Activated T-cell treated with anti-CD3 and anti-CD28 coated beads for 4 hours (primary cell): ENCODE results near the gene KIF3A.
A peak's percentile ranks its signal among the peaks of the same experiment; 100 is the strongest.

Experiments used
- DNase-seq: peaks from one replicate; pipeline ENCODE4 v3.0.0-alpha.2; 2020

Gene KIF3A

DNA sequence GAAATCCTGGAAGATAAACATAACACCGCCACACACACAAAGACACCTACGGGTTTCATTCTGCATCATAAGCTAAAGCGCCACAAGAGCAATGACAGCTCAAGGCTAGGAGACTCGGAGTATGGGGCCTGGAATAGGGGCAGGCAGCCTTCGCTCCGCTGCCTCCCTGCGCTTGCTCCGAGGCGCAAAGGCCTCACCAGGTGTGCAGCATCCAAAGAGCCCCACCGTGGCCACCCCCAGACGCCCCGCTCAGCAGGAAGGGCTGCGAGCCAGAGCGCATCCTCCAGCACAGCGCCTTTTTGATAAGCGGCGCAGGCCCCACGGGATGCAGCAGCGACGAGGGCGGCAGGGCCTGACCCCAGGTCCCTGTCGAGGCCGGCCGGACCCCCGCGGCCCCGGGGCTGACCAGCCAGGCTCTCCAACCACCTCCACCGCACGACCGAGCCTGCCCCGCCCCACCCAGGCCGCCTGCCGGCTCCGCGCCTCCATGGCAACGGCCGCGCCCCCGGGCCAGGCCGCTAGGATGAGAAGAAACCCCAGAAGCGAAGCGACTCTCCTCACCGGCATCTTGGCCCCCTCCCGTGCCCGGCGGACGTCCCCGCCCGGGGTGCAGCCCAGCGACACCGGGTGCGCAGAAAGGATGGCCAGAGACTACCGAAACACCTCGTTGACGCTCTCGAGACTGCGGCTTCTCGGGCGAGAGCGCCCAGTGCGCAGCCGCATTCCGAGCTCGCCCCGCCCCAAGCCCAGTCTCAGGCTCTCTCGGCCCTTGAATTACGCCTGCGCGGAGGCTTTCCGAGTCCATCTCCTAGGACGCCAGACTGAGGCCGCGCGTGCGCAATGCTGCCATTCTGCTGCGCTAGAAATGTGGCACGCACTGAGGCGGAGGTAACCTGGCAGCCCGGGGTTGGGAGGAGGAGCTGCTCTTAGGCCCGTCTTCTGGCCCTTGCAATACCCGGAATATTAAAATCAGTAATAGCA lies at the start of gene KIF3A:
TSS of gene KIF3A (minus strand) at position 694 of the 981 bp plus-strand sequence. CDS start at position 567, 127 bp downstream.
- DNase-seq: peak; percentile 97

DNA sequence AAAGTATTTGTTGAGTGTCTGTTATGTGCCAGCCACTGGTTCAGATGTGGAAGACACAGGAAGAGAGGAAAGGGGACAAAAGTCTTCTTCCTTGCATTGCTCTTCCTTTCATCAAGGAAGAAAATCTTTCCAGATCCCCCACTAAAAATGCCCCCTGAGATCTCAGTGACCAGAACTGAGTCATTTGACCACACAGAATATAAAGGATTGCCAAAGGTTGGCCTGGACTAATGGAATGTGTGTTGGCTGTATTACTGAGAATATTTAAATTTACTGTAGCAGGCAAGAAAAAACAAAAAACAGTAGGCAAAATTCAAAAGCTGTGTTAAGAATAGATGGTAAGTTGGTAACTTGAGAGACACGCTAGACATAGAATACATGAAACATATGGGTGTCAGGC lies 49.7 kb upstream of the KIF3A start:
- no peak for DNase-seq

GRCh38 chr5:132785864-132786263 lies 48.5 kb upstream of the KIF3A start:
- DNase-seq: no peak

DNA sequence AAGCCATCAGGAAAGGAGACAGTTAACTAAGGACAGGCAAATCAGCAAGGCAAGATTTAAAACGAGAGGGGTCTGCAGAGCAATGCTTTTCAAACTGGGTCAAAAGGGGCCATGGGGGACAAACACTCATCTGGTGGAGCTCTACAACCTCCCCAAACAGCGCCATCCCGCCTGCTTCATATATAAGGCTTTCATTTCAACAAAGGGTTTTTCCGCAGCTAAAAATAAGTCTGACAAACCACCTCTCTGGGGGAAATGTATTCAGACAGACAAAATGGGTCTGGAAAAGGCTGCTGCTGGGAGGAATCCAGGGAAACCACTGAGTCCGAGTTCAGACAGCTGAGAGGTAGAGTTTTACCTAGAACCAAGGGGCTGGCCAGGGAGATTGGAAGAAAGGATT lies 48.0 kb upstream of the KIF3A start:
- DNase-seq: no peak

DNA sequence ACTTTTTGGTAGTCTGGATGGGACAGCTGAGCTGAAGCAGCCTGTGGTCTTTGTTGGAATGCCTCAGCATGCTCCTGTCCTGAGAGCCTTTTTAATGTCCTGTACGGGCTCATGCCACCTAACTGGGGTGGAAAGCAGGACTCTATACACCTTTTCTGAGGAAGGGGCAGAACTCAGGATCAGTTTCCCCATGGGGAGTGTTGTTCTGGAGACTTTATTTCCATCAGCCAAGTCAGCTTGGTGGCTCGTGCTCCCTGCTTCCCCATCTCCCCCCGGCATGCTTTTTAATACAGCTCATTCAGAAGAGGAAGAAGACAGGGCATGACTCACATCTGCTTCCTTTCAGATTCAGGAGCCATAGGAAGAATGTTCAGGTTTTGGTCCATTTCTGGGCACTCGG lies 44.8 kb upstream of the KIF3A start:
- no peak for DNase-seq

DNA sequence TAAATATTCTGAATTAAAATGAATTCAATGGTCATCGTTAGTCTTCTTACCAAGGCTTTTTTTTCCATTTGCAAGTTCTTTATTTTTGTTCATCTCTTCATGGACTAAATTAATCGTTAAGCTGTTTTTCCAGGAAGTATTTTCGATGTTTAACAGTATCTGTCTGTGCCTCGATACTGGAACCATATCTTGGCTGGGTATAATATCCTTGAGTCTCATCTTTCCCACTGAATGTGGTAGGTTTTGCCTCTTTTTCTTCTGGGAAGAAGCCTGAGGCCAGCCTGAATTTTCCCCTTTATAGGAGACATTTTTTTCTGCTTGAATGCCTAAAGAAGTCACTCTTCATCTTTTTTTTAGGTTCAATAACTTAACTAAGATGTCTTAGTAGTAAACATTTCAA lies 43.7 kb upstream of the KIF3A start:
- no peak for DNase-seq

- no peak for DNase-seq
Measured at GRCh38 chr5:132780577-132780976, 43.2 kb upstream of the KIF3A start.

DNA sequence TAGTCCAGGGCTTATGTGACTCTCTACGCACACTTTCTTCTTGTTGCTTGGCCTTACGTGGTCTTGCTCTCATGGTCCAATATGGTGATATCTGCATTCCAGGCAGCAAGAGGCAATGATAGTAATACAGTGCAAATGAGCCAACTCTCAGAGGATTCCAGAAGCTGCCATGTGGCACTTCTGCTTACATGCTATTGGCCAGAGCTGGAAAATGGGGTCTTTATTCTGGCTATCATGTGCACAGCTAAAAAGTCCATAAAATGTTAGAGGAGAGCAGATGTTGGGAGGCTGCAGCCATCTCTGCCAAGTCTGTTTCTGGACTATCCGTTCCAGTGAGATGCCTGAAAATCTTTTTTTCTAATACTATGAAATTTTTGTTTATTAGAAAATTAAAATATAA lies 42.6 kb upstream of the KIF3A start:
- no peak for DNase-seq

- DNase-seq: no peak
Measured at GRCh38 chr5:132778856-132779255, 41.5 kb upstream of the KIF3A start.

- no peak for DNase-seq
Measured at GRCh38 chr5:132778129-132778528, 40.8 kb upstream of the KIF3A start.

DNA sequence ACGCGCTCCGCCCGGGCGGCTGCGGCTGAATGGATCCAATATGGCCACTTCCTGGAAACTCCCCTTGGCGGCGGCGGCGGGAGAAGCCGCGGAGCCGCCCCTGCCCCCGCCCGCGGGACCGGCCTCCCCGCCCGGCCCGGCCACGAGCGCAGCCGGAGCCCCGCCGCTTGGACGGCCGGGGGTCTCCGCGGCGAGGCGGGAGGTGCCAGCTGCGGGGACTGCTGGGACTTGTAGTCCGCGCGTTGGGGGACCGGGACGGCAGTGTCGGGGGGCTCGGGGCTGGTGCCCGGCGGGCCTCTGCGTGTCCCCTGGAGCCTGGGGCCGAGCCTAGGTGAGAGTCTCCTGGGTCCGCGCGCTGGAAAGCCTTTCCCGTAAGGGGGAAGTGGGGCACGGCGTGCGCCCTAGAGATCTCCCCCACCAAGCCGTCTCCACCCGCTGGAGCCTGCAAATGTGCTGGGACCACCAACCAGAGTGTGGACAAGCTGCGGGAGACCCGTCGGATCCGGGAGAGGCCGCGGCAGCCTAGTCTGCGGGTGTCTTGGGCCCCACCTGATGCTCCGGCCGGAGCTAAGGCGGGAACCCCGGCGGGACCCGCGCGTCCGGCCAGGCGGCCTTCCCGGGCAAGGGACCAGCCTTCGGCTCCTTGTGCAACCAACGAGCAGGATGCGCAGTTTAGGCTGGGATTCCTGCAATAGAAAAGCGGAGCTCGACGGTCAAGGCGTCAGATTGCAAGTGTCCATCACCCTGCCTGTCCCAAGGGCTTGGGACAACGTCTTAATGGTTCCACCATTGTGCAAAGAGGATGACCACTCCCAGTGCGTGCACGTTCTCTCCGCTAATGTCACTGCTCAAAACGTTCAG lies 40.1 kb upstream of the KIF3A start, which contains the start of gene SEPTIN8:
TSS of gene SEPTIN8 (minus strand) at position 31 of the 861 bp plus-strand sequence. CDS start 102 bp downstream, outside the sequence.
- DNase-seq: no peak

DNA sequence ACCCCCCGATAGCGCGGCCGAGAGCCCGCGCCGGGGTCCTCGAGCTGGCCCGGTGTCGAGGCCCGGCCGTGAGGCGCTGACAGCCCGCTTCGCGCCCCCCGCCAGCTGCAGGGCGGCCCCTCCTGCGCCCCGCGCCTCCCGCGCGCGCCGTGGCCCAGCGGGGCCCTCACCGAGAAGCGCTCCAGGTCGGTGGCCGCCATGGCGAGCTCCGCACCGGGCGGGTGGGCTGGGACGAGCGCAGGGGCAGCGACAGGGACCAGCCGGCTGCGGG lies 39.5 kb upstream of the KIF3A start:
- no peak for DNase-seq

DNA sequence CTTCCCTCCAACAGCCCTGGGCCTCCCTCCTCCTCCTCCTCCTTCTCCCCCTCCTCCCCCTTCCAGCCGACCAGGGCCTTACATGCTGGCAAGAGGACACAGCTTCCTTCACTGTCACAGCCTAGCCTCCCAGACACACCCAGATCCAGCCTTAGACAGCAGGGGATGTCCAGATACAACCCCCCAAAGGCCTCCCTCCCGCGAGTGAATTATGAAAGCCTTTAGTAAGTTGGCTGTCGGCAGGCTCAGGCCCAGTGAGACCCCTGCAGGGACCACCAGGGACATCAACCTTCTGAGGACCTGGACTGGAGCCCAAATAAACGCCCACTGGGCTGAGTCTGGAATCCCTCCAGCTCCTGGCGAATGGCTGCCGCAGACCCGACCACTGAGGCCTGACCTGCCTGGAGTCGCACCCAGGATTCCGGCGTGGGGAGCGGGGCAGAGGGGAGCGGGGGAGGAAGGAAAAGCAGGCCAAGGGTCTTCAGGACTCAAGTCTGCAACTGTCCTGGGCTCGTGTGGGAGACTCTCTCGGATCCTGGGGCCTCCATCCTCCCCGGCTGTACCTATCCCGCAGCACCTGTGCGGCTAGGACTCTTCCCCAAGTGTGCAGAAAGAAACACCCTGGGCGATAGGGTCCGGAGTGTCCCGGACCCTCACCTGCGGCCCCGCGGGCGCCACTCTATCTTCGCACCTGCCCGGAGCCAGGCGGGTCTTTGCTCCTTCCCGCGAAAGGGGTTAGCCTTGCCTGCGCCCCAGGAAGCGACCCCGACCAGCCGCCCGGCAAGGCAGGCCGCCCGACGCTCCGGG lies 39.0 kb upstream of the KIF3A start:
- no peak for DNase-seq

DNA sequence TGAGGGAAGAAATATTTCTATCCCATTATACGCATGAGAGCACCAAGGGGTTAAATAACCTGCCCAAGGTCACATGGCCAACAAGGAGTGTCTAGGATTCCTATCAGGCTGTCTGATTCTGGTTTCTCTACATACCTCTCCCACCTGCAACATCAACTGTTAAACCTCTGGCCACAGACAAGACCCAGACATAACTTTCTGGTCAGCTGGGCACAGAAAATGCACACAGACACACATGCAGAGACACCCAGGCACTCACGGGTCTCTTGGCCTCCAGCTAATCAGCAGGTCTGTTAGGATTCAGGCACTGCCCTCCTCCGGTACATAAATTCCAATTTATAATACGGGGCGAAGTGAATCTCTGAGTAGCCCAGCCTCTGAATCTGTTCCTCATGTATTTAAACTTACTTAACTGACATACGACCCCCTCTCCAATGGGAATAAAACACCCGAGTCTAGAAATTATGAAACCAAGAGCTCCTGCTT lies 38.2 kb upstream of the KIF3A start:
- no peak for DNase-seq

DNA sequence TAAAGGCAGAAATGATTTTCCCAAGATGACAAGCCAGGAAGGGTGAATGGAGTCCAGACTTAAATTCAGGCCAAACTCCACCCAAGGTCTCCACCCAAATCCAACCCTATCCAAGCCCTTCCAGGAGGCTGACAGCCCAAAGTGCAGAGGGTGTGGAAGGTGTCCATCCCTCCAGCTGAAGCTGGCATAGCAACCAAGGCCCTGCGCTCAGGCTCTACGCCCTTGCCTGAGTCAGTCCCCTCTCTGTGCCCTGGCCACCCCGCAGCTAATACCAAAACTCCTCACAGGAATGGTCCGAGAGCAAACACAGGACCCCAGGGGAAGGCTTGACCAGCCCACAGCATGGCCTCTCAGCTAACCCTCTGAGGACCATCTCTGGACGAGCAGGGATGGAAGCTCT lies 37.5 kb upstream of the KIF3A start:
- no peak for DNase-seq

- DNase-seq: no peak
Measured at GRCh38 chr5:132774406-132774805, 37.1 kb upstream of the KIF3A start.

- no peak for DNase-seq
Measured at GRCh38 chr5:132773601-132774355, 36.4 kb upstream of the KIF3A start.

- no peak for DNase-seq
Measured at GRCh38 chr5:132773114-132773513, 35.8 kb upstream of the KIF3A start.

DNA sequence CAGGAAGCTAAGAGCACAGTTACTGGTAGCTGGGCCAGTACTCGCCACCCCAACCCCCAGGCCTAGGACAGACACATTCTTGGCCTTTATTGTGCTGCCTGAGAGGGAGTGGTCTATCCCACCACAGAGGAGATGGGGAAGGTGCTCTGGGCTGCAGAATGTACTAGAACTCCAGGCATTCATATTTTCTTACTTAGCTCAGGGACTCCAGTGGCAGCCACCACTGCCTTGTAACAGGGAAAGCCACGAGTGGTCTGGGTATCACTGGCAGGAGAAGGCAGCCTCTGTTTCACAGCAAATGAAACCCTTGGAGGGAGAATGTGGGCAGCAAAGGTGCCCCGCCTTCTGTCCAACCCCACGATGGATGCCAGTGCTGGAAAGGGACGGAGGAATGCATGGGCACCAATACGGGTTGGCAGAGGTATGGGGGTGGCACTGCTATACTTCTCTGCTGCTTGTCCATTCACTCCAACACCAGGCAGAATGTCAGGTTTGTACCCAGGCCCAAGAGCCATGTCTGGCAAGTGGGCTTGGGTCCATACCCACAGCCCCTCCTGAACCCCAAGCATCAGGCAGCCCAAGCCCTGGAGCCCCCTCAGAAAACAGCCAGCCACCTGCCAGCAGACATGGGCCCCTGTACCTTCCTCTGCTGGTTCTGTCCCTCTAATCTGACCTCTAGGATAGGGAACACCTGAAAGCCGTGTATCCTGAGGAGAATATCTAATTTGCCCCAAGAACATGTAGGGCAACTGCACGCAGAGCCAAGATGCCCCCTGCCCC lies 35.1 kb upstream of the KIF3A start:
- DNase-seq: no peak

DNA sequence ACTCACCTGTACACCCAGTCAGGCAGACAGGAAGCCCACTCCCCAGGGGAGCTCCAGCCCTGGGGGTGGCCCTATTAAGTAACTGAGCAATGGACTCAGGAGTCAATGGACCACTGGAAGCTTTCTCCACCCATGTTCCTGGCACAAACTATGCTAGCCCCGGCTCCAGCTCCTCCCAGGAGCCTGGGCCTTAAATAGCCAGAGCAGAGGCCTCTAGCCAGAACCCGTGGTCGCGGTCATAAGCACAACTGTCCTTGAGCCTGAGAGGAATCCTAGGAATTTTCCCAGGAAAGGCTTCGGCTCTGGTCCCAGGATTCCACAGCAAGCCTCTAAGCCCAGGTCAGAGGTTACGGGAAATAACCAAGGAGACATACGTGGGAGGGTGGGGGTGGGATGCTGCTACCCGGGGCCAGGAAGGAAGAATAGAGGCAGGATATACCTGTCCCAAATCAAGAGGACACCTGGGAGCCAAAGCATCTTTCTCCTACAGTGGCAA lies 34.2 kb upstream of the KIF3A start:
- no peak for DNase-seq
